ENCODE data around the gene UNG.

DNA sequence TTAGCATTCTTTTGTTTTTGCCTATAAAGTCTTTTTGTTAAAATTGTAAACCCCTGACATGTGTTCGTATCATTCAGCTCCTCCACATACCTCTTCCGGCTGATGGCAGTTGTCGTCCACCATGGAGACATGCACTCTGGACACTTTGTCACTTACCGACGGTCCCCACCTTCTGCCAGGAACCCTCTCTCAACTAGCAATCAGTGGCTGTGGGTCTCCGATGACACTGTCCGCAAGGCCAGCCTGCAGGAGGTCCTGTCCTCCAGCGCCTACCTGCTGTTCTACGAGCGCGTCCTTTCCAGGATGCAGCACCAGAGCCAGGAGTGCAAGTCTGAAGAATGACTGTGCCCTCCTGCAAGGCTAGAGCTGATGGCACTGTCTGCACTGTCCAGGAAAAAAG, 11.8 kb upstream of the UNG start:
- no peak for TF ChIP-seq RCOR1 (IDR thresholded peaks at IDR 0.05; ENCODE audit: low read depth, low read length)
- no peak for TF ChIP-seq EP300 (IDR thresholded peaks at IDR 0.05)

Measured in A549 (cell line).